HCT116 (cell line): ENCODE data around the gene CNGA3. TPM values are rescaled to one million over a fixed set of nuclear protein-coding genes. Genes with fewer than 3 reads are reported as not detected.
A peak's percentile ranks its signal among the peaks of the same experiment; 100 is the strongest.

Experiments
- ATAC-seq: fragments of 200-7000 bp; cut with Tn5 transposase; 2 replicates; pipeline ENCODE4 v1.9.1; 2020; ENCODE audit warnings: mild to moderate bottlenecking, moderate library complexity
- BruUV-seq: library from RNA; stranded (reverse); fragments of 400-500 nt; replicated peaks from 2 replicates; lab custom pipeline; 2021; lab: Mats Ljungman, UMichigan
- CTCF ChIA-PET: fragments of 300-600 bp; sonication (Branson Sonifier 250); formaldehyde crosslinking; loops from one replicate; lab custom pipeline; 2021; ENCODE audit warnings: antibody characterized with exemption; lab: Charles Lee
- POLR2A ChIA-PET: fragments of 300-600, 350-600 bp; sonication (Branson Sonifier 250); formaldehyde crosslinking; loops from one replicate; lab custom pipeline; 2021; ENCODE audit warnings: antibody characterized with exemption; lab: Charles Lee
- RAD21 ChIA-PET, 2 experiments: fragments of 300-600 bp; sonication (Branson Sonifier 250); formaldehyde crosslinking; loops; one replicate each; lab custom pipeline; 2023; ENCODE audit warnings: low total read pairs in 2 of 2; ENCODE audit not compliant: uncharacterized antibody in 2 of 2, unreplicated experiment in 2 of 2, low non-redundant PET in 1 of 2; lab: Charles Lee
- DNase-seq: peaks from one replicate; pipeline ENCODE4 v3.0.0-alpha.2; 2010; ENCODE audit warnings: low read depth, low spot score
- H2AFZ ChIP-seq: fragments of 200-600 bp; shearing (Covaris generic), sonication (generic); 2 replicates; pipeline ENCODE4 v1.6.1; 2017; ENCODE audit warnings: low read depth, mixed run types, mixed read lengths, antibody characterized with exemption, low read length; ENCODE audit not compliant: poor library complexity, severe bottlenecking
- H3K27ac ChIP-seq: 2 replicates; pipeline ENCODE4 v1.5.1; 2012; ENCODE audit warnings: low read depth, low read length
- H3K27me3 ChIP-seq: fragments of 200-600 bp; sonication (generic); 2 replicates; pipeline ENCODE4 v1.6.1; 2016; ENCODE audit warnings: mixed run types, low read length, mixed read lengths; ENCODE audit not compliant: insufficient read depth
- H3K36me3 ChIP-seq, 2 experiments: fragments of 200-500 bp in 1 of 2; fragments of 200-600 bp in 1 of 2; sonication (Bioruptor generic) in 1 of 2; sonication (generic) in 1 of 2; 2 replicates each; pipeline versions ENCODE4 v1.5.1 to v1.6.1; 2014 to 2016; ENCODE audit warnings: low read length in 2 of 2, inconsistent platforms in 1 of 2, mixed read lengths in 1 of 2, mixed run types in 1 of 2; ENCODE audit not compliant: insufficient read depth in 2 of 2, control insufficient read depth in 1 of 2
- H3K4me1 ChIP-seq, 2 experiments: fragments of 200-600 bp in 1 of 2; sonication (generic) in 1 of 2; 2 replicates each; pipeline versions ENCODE4 v1.5.1 to v1.6.1; 2012 to 2017; ENCODE audit warnings: low read length in 2 of 2, inconsistent platforms in 1 of 2, mild to moderate bottlenecking in 1 of 2, mixed read lengths in 1 of 2, mixed run types in 1 of 2, moderate library complexity in 1 of 2; ENCODE audit not compliant: insufficient read depth in 2 of 2, control insufficient read depth in 1 of 2
- H3K4me2 ChIP-seq: fragments of 200-600 bp; sonication (generic); 2 replicates; pipeline ENCODE4 v1.6.1; 2017; ENCODE audit warnings: mixed run types, low read length, mixed read lengths
- H3K4me3 ChIP-seq, 2 experiments: fragments of 200-600 bp in 1 of 2; sonication (generic) in 1 of 2; replicated peaks in 1 of 2; 2 replicates each; pipeline ENCODE4 v1.5.1; 2011 to 2016; ENCODE audit warnings: low read length in 2 of 2, control low read depth in 1 of 2, low read depth in 1 of 2, mild to moderate bottlenecking in 1 of 2, mixed read lengths in 1 of 2, mixed run types in 1 of 2
- H3K79me2 ChIP-seq: fragments of 200-600 bp; sonication (generic); 2 replicates; pipeline ENCODE4 v1.6.1; 2017; ENCODE audit warnings: mild to moderate bottlenecking, mixed run types, low read length, moderate library complexity, mixed read lengths; ENCODE audit not compliant: insufficient read depth
- H3K9ac ChIP-seq: fragments of 200-600 bp; sonication (generic); 2 replicates; pipeline ENCODE4 v1.6.1; 2016; ENCODE audit warnings: low read length, mixed read lengths
- H3K9me2 ChIP-seq: fragments of 200-600 bp; sonication (generic), shearing (Covaris generic); 2 replicates; pipeline ENCODE4 v1.6.1; 2017; ENCODE audit warnings: mixed run types, mild to moderate bottlenecking, moderate library complexity; ENCODE audit not compliant: insufficient read depth
- H3K9me3 ChIP-seq, 2 experiments: fragments of 200-500 bp in 1 of 2; fragments of 200-600 bp in 1 of 2; sonication (Bioruptor generic) in 1 of 2; sonication (generic) in 1 of 2; 2 replicates each; pipeline ENCODE4 v1.6.1; 2014 to 2017; ENCODE audit warnings: low read length in 2 of 2, mixed read lengths in 2 of 2, inconsistent platforms in 1 of 2, low read depth in 1 of 2, mild to moderate bottlenecking in 1 of 2, mixed run types in 1 of 2, moderate library complexity in 1 of 2; ENCODE audit not compliant: control insufficient read depth in 1 of 2, insufficient read depth in 1 of 2
- H4K20me1 ChIP-seq: fragments of 200-600 bp; sonication (generic), shearing (Covaris generic); 2 replicates; pipeline ENCODE4 v1.6.1; 2017; ENCODE audit warnings: mixed run types, mild to moderate bottlenecking, moderate library complexity; ENCODE audit not compliant: insufficient read depth
- ATF3 ChIP-seq: IDR thresholded peaks from 2 replicates; pipeline ENCODE4 v1.6.1; 2012
- CBX3 ChIP-seq: IDR thresholded peaks from 2 replicates; pipeline ENCODE4 v1.6.1; 2012; ENCODE audit warnings: low read depth
- CTCF ChIP-seq, 3 experiments: fragments of 200-600 bp in 1 of 3; sonication (generic) in 1 of 3; IDR thresholded peaks in 2 of 3; conservative IDR thresholded peaks in 1 of 3; 2 replicates each; pipeline ENCODE4 v1.5.1; 2012 to 2017; ENCODE audit warnings: low read depth in 2 of 3, low read length in 2 of 3, antibody characterized with exemption in 1 of 3, borderline replicate concordance in 1 of 3, control low read depth in 1 of 3, mild to moderate bottlenecking in 1 of 3, mixed read lengths in 1 of 3, mixed run types in 1 of 3, moderate library complexity in 1 of 3; ENCODE audit not compliant: insufficient read depth in 1 of 3
- ELF1 ChIP-seq: IDR thresholded peaks from 2 replicates; pipeline ENCODE4 v1.6.1; 2012; ENCODE audit warnings: low read depth, borderline replicate concordance
- EZH2 ChIP-seq: fragments of 200-600 bp; sonication (generic); IDR thresholded peaks from 2 replicates; pipeline ENCODE4 v1.6.1; 2017; ENCODE audit warnings: antibody characterized with exemption, mixed run types
- JUND ChIP-seq: IDR thresholded peaks from 2 replicates; pipeline ENCODE4 v1.6.1; 2012
- MAX ChIP-seq: IDR thresholded peaks from 2 replicates; pipeline ENCODE4 v1.6.1; 2012
- RAD21 ChIP-seq: IDR thresholded peaks from 2 replicates; pipeline ENCODE4 v1.6.1; 2012; ENCODE audit warnings: low read depth, mild to moderate bottlenecking
- REST ChIP-seq: IDR thresholded peaks from 2 replicates; pipeline ENCODE4 v1.6.1; 2012; ENCODE audit warnings: low read depth
- SP1 ChIP-seq: IDR thresholded peaks from 2 replicates; pipeline ENCODE4 v1.6.1; 2012; ENCODE audit warnings: low read depth
- ZFX ChIP-seq: fragments of 450-650 bp; IDR thresholded peaks from 2 replicates; pipeline ENCODE4 v1.6.1; 2017
- ZNF274 ChIP-seq: fragments of 200-500 bp; sonication (Bioruptor generic); IDR thresholded peaks from 2 replicates; pipeline ENCODE4 v1.6.1; 2014; ENCODE audit warnings: mild to moderate bottlenecking, low read depth, low read length, inconsistent platforms
- intact Hi-C: fragments of 100-400 bp; cut with micrococcal nuclease; formaldehyde crosslinking; loops from 2 replicates; pipeline ENCODE4 v1.10.0; 2022
- total RNA-seq: library from RNA; stranded (reverse); gene quantifications from one replicate; pipeline ENCODE4 v1.2.1, GENCODE V29; 2021; ENCODE audit not compliant: unreplicated experiment

CNGA3 gene
- total RNA-seq, 1 experiment from 2014 or later = not detected

- no peaks in the 10 kb centered on the region for H3K27me3 ChIP-seq
- RAD21 ChIA-PET = no interaction called here
Observed at GRCh38 chr2:98299211-98299905, 46.9 kb upstream of the CNGA3 start.

GRCh38 chr2:98300141-98300874 lies 45.9 kb upstream of the CNGA3 start:
- H3K4me3 ChIP-seq = no peak overlapping the region
- H3K4me2 ChIP-seq = no peak overlapping the region
- CTCF ChIA-PET = no interaction called here
- H3K27me3 ChIP-seq = no peaks in the 10 kb centered on the region
- no peaks in the 10 kb centered on the region for H3K36me3 ChIP-seq
- DNase-seq = no peak
- no peaks in the 10 kb centered on the region for H3K4me1 ChIP-seq
- peak; percentile 24; the same call in 1 of the 2 replicates for TF ChIP-seq RAD21
- no peak for TF ChIP-seq ATF3
- TF ChIP-seq MAX = no peak
- TF ChIP-seq ELF1 = no peak
- no peak for TF ChIP-seq ZFX
- TF ChIP-seq CTCF (IDR thresholded peaks at IDR 0.05 in 2 of 3, conservative IDR thresholded peaks at IDR 0.05 in 1 of 3; ENCODE audit: borderline replicate concordance in 1 of 3, insufficient read depth in 1 of 3, low read depth in 2 of 3, low read length in 2 of 3) = 0 out of 6 replicates have a peak, but pooled peaks of 1 of the 3 experiments have one; percentile 1
- no peak for TF ChIP-seq ZNF274
- TF ChIP-seq EZH2 = no peak
- TF ChIP-seq CBX3 = no peak
- no peak for TF ChIP-seq JUND
- TF ChIP-seq REST = no peak
- no peak overlapping the region for H3K9ac ChIP-seq
- intact Hi-C loops = no loop called here
- H4K20me1 ChIP-seq = no peaks in the 10 kb centered on the region
- no TSS peak for BruUV-seq
- H3K9me2 ChIP-seq = no peaks in the 10 kb centered on the region
- no peaks in the 10 kb centered on the region for H3K79me2 ChIP-seq
- no peak overlapping the region for H2AFZ ChIP-seq
- peak; percentile 44 for ATAC-seq
- H3K9me3 ChIP-seq = no peaks in the 10 kb centered on the region
- RAD21 ChIA-PET = no interaction called here
- POLR2A ChIA-PET = no interaction called here
- H3K27ac ChIP-seq = no peak overlapping the region

More at GRCh38 chr2:98299211-98299905, 46.9 kb upstream of the CNGA3 start:
- ChIA-PET CTCF (no interaction called here), POLR2A (no interaction called here)
- no peak overlapping the region for H3K9ac ChIP-seq
- intact Hi-C loops = no loop called here
- H3K4me3 ChIP-seq = no peak overlapping the region
- BruUV-seq = no TSS peak
- H2AFZ ChIP-seq = no peak overlapping the region
- no peak overlapping the region for H3K27ac ChIP-seq
- ATAC-seq = no peak
- H3K79me2 ChIP-seq = no peaks in the 10 kb centered on the region
- no peaks in the 10 kb centered on the region for H3K4me1 ChIP-seq
- no peaks in the 10 kb centered on the region for H3K9me3 ChIP-seq
- no peak for DNase-seq
- no peaks in the 10 kb centered on the region for H4K20me1 ChIP-seq
- H3K9me2 ChIP-seq = no peaks in the 10 kb centered on the region
- TF ChIP-seq EZH2 (no peak), SP1 (no peak)
- no peaks in the 10 kb centered on the region for H3K36me3 ChIP-seq
- no peak overlapping the region for H3K4me2 ChIP-seq
